OCI-LY7 (cell line): ENCODE data around the gene CHGA. TPM values are rescaled to one million over a fixed set of nuclear protein-coding genes. Genes with fewer than 3 reads are reported as not detected.
A peak's percentile ranks its signal among the peaks of the same experiment; 100 is the strongest.

Experiments
- BruUV-seq: library from RNA; stranded (reverse); fragments of 400-500 nt; replicated peaks from 2 replicates; lab custom pipeline; 2021; lab: Mats Ljungman, UMichigan
- CTCF ChIA-PET: fragments of 300-600 bp; sonication (Branson Sonifier 250); formaldehyde crosslinking; loops from one replicate; lab custom pipeline; 2022; ENCODE audit warnings: antibody characterized with exemption; ENCODE audit not compliant: unreplicated experiment; lab: Charles Lee
- POLR2A ChIA-PET: fragments of 300-600 bp; sonication (Branson Sonifier 250); formaldehyde crosslinking; loops from one replicate; lab custom pipeline; 2022; ENCODE audit warnings: antibody characterized with exemption; lab: Charles Lee
- DNase-seq: peaks from one replicate; pipeline ENCODE4 v3.0.0-alpha.2; 2015; ENCODE audit warnings: low spot score
- H2AFZ ChIP-seq: fragments of 200-600 bp; sonication (generic), shearing (Covaris generic); 2 replicates; pipeline ENCODE4 v1.6.1; 2014; ENCODE audit warnings: mild to moderate bottlenecking, antibody characterized with exemption, low read length, moderate library complexity
- H3K27ac ChIP-seq: fragments of 200-600 bp; sonication (generic); 2 replicates; pipeline ENCODE4 v1.5.1; 2014; ENCODE audit warnings: mixed run types, low read depth, mild to moderate bottlenecking, moderate library complexity, low read length, inconsistent platforms; ENCODE audit not compliant: poor library complexity, severe bottlenecking
- H3K36me3 ChIP-seq: fragments of 200-600 bp; sonication (generic); 2 replicates; pipeline ENCODE4 v1.6.1; 2014; ENCODE audit warnings: mild to moderate bottlenecking, antibody characterized with exemption, low read length, moderate library complexity, mixed read lengths; ENCODE audit not compliant: insufficient read depth
- H3K4me1 ChIP-seq: fragments of 200-600 bp; sonication (generic); 2 replicates; pipeline ENCODE4 v1.5.1; 2014; ENCODE audit warnings: mild to moderate bottlenecking, low read length; ENCODE audit not compliant: insufficient read depth, poor library complexity, severe bottlenecking
- H3K4me2 ChIP-seq: fragments of 200-600 bp; sonication (generic); 2 replicates; pipeline ENCODE4 v1.6.1; 2014; ENCODE audit warnings: mild to moderate bottlenecking, low read length
- H3K4me3 ChIP-seq: fragments of 200-600 bp; sonication (generic); 2 replicates; pipeline ENCODE4 v1.5.1; 2014; ENCODE audit warnings: mild to moderate bottlenecking, low read depth, low read length; ENCODE audit not compliant: poor library complexity, severe bottlenecking
- H3K79me2 ChIP-seq: fragments of 200-600 bp; sonication (generic); 2 replicates; pipeline ENCODE4 v1.6.1; 2016; ENCODE audit warnings: low read depth, mild to moderate bottlenecking, low read length, moderate library complexity, mixed read lengths; ENCODE audit not compliant: insufficient read depth
- H3K9me2 ChIP-seq: fragments of 200-600 bp; sonication (generic); 2 replicates; pipeline ENCODE4 v1.6.1; 2016; ENCODE audit warnings: mild to moderate bottlenecking, low read length, mixed read lengths; ENCODE audit not compliant: insufficient read depth
- H3K9me3 ChIP-seq: fragments of 200-600 bp; sonication (generic); 2 replicates; pipeline ENCODE4 v1.6.1; 2014; ENCODE audit warnings: mild to moderate bottlenecking, mixed run types, low read length, mixed read lengths
- H4K20me1 ChIP-seq: fragments of 200-600 bp; sonication (generic); 2 replicates; pipeline ENCODE4 v1.6.1; 2014; ENCODE audit warnings: mild to moderate bottlenecking, antibody characterized with exemption, low read length, moderate library complexity, mixed read lengths; ENCODE audit not compliant: insufficient read depth
- EZH2phosphoT487 ChIP-seq: fragments of 200-600 bp; sonication (generic); IDR thresholded peaks from 2 replicates; pipeline ENCODE4 v1.6.1; 2018; ENCODE audit warnings: low read depth, borderline replicate concordance, mild to moderate bottlenecking, mixed run types, antibody characterized with exemption, low read length, moderate library complexity, mixed read lengths
- intact Hi-C: fragments of 100-400 bp; cut with micrococcal nuclease; formaldehyde crosslinking; loops from one replicate; pipeline ENCODE4 v1.10.0; 2022; ENCODE audit not compliant: unreplicated experiment
- total RNA-seq, 2 experiments: library from RNA; depleted of rRNA in 1 of 2; stranded (reverse); fragments of >200 nt in 1 of 2; shearing (Covaris generic) in 1 of 2; gene quantifications; 2 replicates each; pipeline ENCODE4 v1.2.3, GENCODE V29; 2014 to 2022
- TF ChIP-seq, protein P1 (sequence below): fragments of 200-600 bp; sonication (generic); conservative IDR thresholded peaks from 2 replicates; pipeline ENCODE4 v1.5.1; 2014; ENCODE audit warnings: mild to moderate bottlenecking, antibody characterized with exemption, low read length, moderate library complexity, mixed read lengths

The CHGA gene
- total RNA-seq, 2 experiments from 2014 or later = 0.57 TPM; not detected in 1

GRCh38 chr14:92922155-92922735 is 705 bp upstream of the CHGA start:
- Histone ChIP-seq H3K4me2 (peak overlapping the region; percentile 34), H3K36me3 (no peaks in the 10 kb centered on the region), H3K79me2 (no peaks in the 10 kb centered on the region), H3K4me3 (no peak overlapping the region), H2AFZ (no peak overlapping the region; the same call in 1 of the 2 replicates), H3K9me2 (no peaks in the 10 kb centered on the region), H4K20me1 (no peaks in the 10 kb centered on the region), H3K9me3 (no peaks in the 10 kb centered on the region), H3K4me1 (peaks cover 51% of the 10 kb centered on the region), H3K27ac (peak overlapping the region; percentile 36)
- ChIA-PET POLR2A (interaction anchor here (0.5 to 0.6 kb wide), 2 partner anchors 44 to 55 kb away, joined by 3 read pairs; no protein-coding TSS in a partner anchor), CTCF (no interaction called here)
- TF ChIP-seq, protein P1, sequence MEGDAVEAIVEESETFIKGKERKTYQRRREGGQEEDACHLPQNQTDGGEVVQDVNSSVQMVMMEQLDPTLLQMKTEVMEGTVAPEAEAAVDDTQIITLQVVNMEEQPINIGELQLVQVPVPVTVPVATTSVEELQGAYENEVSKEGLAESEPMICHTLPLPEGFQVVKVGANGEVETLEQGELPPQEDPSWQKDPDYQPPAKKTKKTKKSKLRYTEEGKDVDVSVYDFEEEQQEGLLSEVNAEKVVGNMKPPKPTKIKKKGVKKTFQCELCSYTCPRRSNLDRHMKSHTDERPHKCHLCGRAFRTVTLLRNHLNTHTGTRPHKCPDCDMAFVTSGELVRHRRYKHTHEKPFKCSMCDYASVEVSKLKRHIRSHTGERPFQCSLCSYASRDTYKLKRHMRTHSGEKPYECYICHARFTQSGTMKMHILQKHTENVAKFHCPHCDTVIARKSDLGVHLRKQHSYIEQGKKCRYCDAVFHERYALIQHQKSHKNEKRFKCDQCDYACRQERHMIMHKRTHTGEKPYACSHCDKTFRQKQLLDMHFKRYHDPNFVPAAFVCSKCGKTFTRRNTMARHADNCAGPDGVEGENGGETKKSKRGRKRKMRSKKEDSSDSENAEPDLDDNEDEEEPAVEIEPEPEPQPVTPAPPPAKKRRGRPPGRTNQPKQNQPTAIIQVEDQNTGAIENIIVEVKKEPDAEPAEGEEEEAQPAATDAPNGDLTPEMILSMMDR = no peak
- TF ChIP-seq EZH2phosphoT487 = no peak
- intact Hi-C loops = no loop called here
- peak; percentile 40 for DNase-seq
- no TSS peak for BruUV-seq

- Histone ChIP-seq H3K4me3 (peak overlapping the region; percentile 17), H3K36me3 (no peaks in the 10 kb centered on the region), H2AFZ (no peak overlapping the region; the same call in 1 of the 2 replicates), H3K9me2 (no peaks in the 10 kb centered on the region), H3K79me2 (no peaks in the 10 kb centered on the region), H3K27ac (peak overlapping the region; percentile 67), H3K4me1 (peaks cover 63% of the 10 kb centered on the region), H4K20me1 (no peaks in the 10 kb centered on the region), H3K9me3 (no peaks in the 10 kb centered on the region), H3K4me2 (peak overlapping the region; percentile 72)
- ChIA-PET CTCF (no interaction called here), POLR2A (no interaction called here)
- no peak for TF ChIP-seq EZH2phosphoT487
- TF ChIP-seq, protein P1 = no peak
- no TSS peak for BruUV-seq
- no peak for DNase-seq
- intact Hi-C loops = no loop called here
Observed at GRCh38 chr14:92923744-92924103, 774 bp downstream of the CHGA start.

DNA sequence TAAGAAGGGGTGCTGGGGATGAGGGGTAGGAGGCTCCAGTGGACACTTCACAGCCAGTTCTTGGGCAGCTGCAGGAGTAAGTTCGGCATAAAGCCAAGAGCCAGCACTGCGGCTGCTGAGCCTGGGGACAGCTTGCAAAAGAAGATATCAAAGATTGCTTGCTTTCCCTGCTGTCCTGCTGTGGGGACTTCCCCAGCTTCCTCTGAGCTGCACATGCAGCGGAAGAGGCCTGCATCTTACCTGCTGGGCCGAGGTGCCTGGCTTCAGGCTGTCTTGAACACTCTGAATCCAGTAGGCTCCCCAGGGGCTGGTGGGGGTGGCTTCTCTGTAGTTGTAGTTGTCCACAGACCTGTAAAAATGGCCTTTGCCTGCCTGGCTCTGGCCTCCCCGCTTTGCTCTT is 1.3 kb downstream of the CHGA start:
- no peaks in the 10 kb centered on the region for H3K36me3 ChIP-seq
- peak; percentile 92 for DNase-seq
- H3K4me1 ChIP-seq = peaks cover 63% of the 10 kb centered on the region
- BruUV-seq = no TSS peak
- H4K20me1 ChIP-seq = no peaks in the 10 kb centered on the region
- CTCF ChIA-PET = interaction anchor here (1.0 kb wide), 1 partner anchor 9 kb away, joined by 3 read pairs; no protein-coding TSS in a partner anchor
- POLR2A ChIA-PET = no interaction called here
- H3K9me3 ChIP-seq = no peaks in the 10 kb centered on the region
- intact Hi-C loops = no loop called here
- no peaks in the 10 kb centered on the region for H3K9me2 ChIP-seq
- no peaks in the 10 kb centered on the region for H3K79me2 ChIP-seq
- H3K4me2 ChIP-seq = peak overlapping the region; percentile 72
- peak overlapping the region; percentile 32; the same call in 1 of the 2 replicates for H2AFZ ChIP-seq
- peak overlapping the region; percentile 17 for H3K4me3 ChIP-seq
- H3K27ac ChIP-seq = peak overlapping the region; percentile 67
- TF ChIP-seq, protein P1 = no peak
- TF ChIP-seq EZH2phosphoT487 = no peak
